Measurements from ENCODE around the gene CNN3. TPM values are rescaled to one million over a fixed set of nuclear protein-coding genes. Genes with fewer than 3 reads are reported as not detected.

The CNN3 gene
- total and polyA plus RNA-seq, 12 donors, result 28.0 to 108 (median 62.5) TPM

GRCh38 chr1:94920061-94920460, 6.8 kb downstream of the CNN3 start:
- ATAC-seq, result peak in 1 of 8 donors; percentile 26
- no peak for TF ChIP-seq CTCF (IDR thresholded peaks at IDR 0.05)
- Histone ChIP-seq H3K4me1 (peaks cover 17 to 100% (median 70%) of the 10 kb centered on the region in 9 donors), H3K9me3 (no peaks in the 10 kb centered on the region), H3K4me3 (no peak overlapping the region), H3K27ac (peak overlapping the region in 2 of 10 donors; percentile 18), H3K36me3 (peaks cover 0 to 4% (median 0%) of the 10 kb centered on the region in 9 donors), H3K27me3 (peaks cover 0 to 12% (median 0%) of the 10 kb centered on the region in 7 donors)
- 54 to 59% methylated on average over 3 of the region's 3 CpGs for WGBS, 2 donors
- intact Hi-C loops (cut with DNase I), result loop anchor here in 7 of 10 donors (5.0 to 10.0 kb wide), 7 partner anchors 53 to 125 kb away; no protein-coding TSS in a partner anchor
- DNase-seq, result no peak

- H3K27me3 ChIP-seq, result peaks cover 0 to 7% (median 0%) of the 10 kb centered on the region in 7 donors
- H3K4me1 ChIP-seq, result peaks cover 15 to 100% (median 67%) of the 10 kb centered on the region in 9 donors
- ATAC-seq (peak in 2 of 8 donors; percentile 14 to 44), DNase-seq (no peak)
- no peak for TF ChIP-seq CTCF (IDR thresholded peaks at IDR 0.05)
- intact Hi-C loops (cut with DNase I), result loop anchor here in 7 of 10 donors (5.0 to 10.0 kb wide), 9 partner anchors 52 to 125 kb away; no protein-coding TSS in a partner anchor
- WGBS, 2 donors, result 63 to 76% methylated on average over 4 of the region's 4 CpGs
- no peaks in the 10 kb centered on the region for H3K9me3 ChIP-seq
- peaks cover 0 to 4% (median 0%) of the 10 kb centered on the region in 9 donors for H3K36me3 ChIP-seq
- peak overlapping the region in 2 of 10 donors; percentile 18 for H3K27ac ChIP-seq
- no peak overlapping the region for H3K4me3 ChIP-seq
These were observed 7.5 kb downstream of the CNN3 start for GRCh38 chr1:94919241-94920030.

- no peaks in the 10 kb centered on the region for H3K9me3 ChIP-seq
- peaks cover 6 to 100% (median 61%) of the 10 kb centered on the region in 9 donors for H3K4me1 ChIP-seq
- no peak for DNase-seq
- no peaks in the 10 kb centered on the region for H3K27me3 ChIP-seq
- no peak for TF ChIP-seq CTCF (IDR thresholded peaks at IDR 0.05)
- H3K4me3 ChIP-seq, result no peak overlapping the region
- intact Hi-C loops (cut with DNase I), result loop anchor here in 2 of 10 donors (5.0 to 10.0 kb wide), 2 partner anchors 52 to 55 kb away; no protein-coding TSS in a partner anchor
- no peak for ATAC-seq
- peaks cover 0 to 4% (median 0%) of the 10 kb centered on the region in 9 donors for H3K36me3 ChIP-seq
- no peak overlapping the region for H3K27ac ChIP-seq
- 76 to 84% methylated on average over 6 of the region's 6 CpGs for WGBS, 2 donors
These were observed 9.7 kb downstream of the CNN3 start for GRCh38 chr1:94917251-94917650.

- peaks cover 0 to 24% (median 3%) of the 10 kb centered on the region in 9 donors for H3K36me3 ChIP-seq
- 61 to 65% methylated on average over 9 of the region's 9 CpGs for WGBS, 2 donors
- peaks cover 2 to 93% (median 35%) of the 10 kb centered on the region in 9 donors for H3K4me1 ChIP-seq
- ATAC-seq, result peak in 4 of 8 donors; percentile 19 to 52 (median 40)
- peak overlapping the region in 1 of 10 donors; percentile 38 for H3K27ac ChIP-seq
- TF ChIP-seq CTCF (IDR thresholded peaks at IDR 0.05), result no peak
- no peaks in the 10 kb centered on the region for H3K27me3 ChIP-seq
- no peak for DNase-seq
- intact Hi-C loops (cut with DNase I), result loop anchor here in 1 of 10 donors (10.0 kb wide), 1 partner anchor 48 kb away; no protein-coding TSS in a partner anchor
- no peaks in the 10 kb centered on the region for H3K9me3 ChIP-seq
- H3K4me3 ChIP-seq, result no peak overlapping the region
These were observed 14.4 kb downstream of the CNN3 start for GRCh38 chr1:94912263-94913184.
